SU-DHL-6 (cell line): Measurements from ENCODE around the gene VPS26B.
"Not testable (repeated sequence)": the region's sequence is repeated elsewhere in the genome, so short reads cannot be mapped to it uniquely, and the experiment has no call there.

Source experiments
- H2AFZ ChIP-seq: fragments of 200-600 bp; sonication (generic); 2 replicates; pipeline ENCODE4 v1.6.1; 2014; ENCODE audit warnings: low read depth, mild to moderate bottlenecking, moderate library complexity, mixed read lengths, antibody characterized with exemption, low read length; ENCODE audit not compliant: severe bottlenecking
- H3F3A ChIP-seq: fragments of 200-600 bp; shearing (Covaris generic); 2 replicates; pipeline ENCODE4 v1.6.0; 2016; ENCODE audit warnings: antibody characterized with exemption, mild to moderate bottlenecking; ENCODE audit not compliant: insufficient read depth
- H3K27ac ChIP-seq: fragments of 200-600 bp; sonication (generic); 2 replicates; pipeline ENCODE4 v1.5.1; 2016; ENCODE audit warnings: low read depth, mild to moderate bottlenecking, low read length, moderate library complexity, mixed read lengths
- H3K27me3 ChIP-seq: fragments of 200-600 bp; sonication (generic), shearing (Covaris generic); 2 replicates; pipeline ENCODE4 v1.6.0; 2014; ENCODE audit warnings: mild to moderate bottlenecking, low read length
- H3K36me3 ChIP-seq: fragments of 200-600 bp; sonication (generic); 2 replicates; pipeline ENCODE4 v1.6.1; 2014; ENCODE audit warnings: mild to moderate bottlenecking, low read length, mixed read lengths
- H3K4me2 ChIP-seq: fragments of 300-600, 200-600 bp; shearing (Covaris generic), sonication (generic); 2 replicates; pipeline ENCODE4 v1.6.0; 2014; ENCODE audit warnings: low read length, low read depth, mild to moderate bottlenecking; ENCODE audit not compliant: poor library complexity, severe bottlenecking
- H3K4me3 ChIP-seq: fragments of 200-600 bp; sonication (generic); 2 replicates; pipeline ENCODE4 v1.5.1; 2014; ENCODE audit warnings: antibody characterized with exemption, low read length, mild to moderate bottlenecking, mixed read lengths; ENCODE audit not compliant: insufficient read depth, poor library complexity, severe bottlenecking
- H3K79me2 ChIP-seq: fragments of 200-600 bp; sonication (generic); 2 replicates; pipeline ENCODE4 v1.6.1; 2014; ENCODE audit warnings: mild to moderate bottlenecking, low read length, moderate library complexity; ENCODE audit not compliant: insufficient read depth
- H3K9ac ChIP-seq: fragments of 200-600 bp; sonication (generic); 2 replicates; pipeline ENCODE4 v1.7.0; 2014; ENCODE audit warnings: mild to moderate bottlenecking, low read length
- H3K9me2 ChIP-seq: fragments of 200-600 bp; sonication (generic); replicated peaks from 2 replicates; pipeline ENCODE4 v1.6.1; 2014; ENCODE audit warnings: low read length; ENCODE audit not compliant: insufficient read depth
- H3K9me3 ChIP-seq: fragments of 200-600 bp; sonication (generic); 2 replicates; pipeline ENCODE4 v1.6.1; 2014; ENCODE audit warnings: low read length, mixed read lengths; ENCODE audit not compliant: insufficient read depth
- H4K20me1 ChIP-seq: fragments of 200-600 bp; sonication (generic); 2 replicates; pipeline ENCODE4 v1.6.1; 2014; ENCODE audit warnings: low read depth, mild to moderate bottlenecking, antibody characterized with exemption, low read length, moderate library complexity, mixed read lengths
- EZH2phosphoT487 ChIP-seq: fragments of 200-600 bp; sonication (generic), shearing (Covaris generic); conservative IDR thresholded peaks from 2 replicates; pipeline ENCODE4 v1.6.1; 2018; ENCODE audit warnings: mild to moderate bottlenecking, antibody characterized with exemption, low read length, moderate library complexity, mixed read lengths
- TF ChIP-seq, protein P1 (sequence below): fragments of 200-600 bp; sonication (generic); IDR thresholded peaks from one replicate; pipeline ENCODE4 v1.5.1; 2017; ENCODE audit warnings: antibody characterized with exemption, mild to moderate bottlenecking, low read length, moderate library complexity; ENCODE audit not compliant: insufficient read depth, poor library complexity, severe bottlenecking

Gene VPS26B

DNA sequence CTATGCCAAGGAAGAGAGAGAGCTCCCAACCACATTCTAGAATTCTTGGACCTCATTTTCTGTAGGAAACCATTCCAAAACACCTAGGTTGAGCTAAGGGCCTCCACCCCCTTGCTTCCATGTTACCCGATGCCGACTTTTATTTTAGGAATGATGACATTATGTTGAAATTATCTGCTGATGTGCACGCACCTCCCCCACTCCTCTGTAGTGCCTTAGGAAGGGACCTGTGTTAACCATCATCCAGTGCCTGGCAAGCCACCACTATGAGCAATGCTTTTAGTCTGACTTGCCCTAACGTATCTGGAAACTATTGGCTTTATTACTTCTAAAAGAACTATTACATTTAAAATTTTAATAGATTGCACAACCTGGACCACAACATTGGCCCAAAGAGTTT, 42.8 kb upstream of the VPS26B start:
- no peaks in the 10 kb centered on the region; the same call in 1 of the 2 replicates for H3K36me3 ChIP-seq
- no peaks in the 10 kb centered on the region for H3F3A ChIP-seq

DNA sequence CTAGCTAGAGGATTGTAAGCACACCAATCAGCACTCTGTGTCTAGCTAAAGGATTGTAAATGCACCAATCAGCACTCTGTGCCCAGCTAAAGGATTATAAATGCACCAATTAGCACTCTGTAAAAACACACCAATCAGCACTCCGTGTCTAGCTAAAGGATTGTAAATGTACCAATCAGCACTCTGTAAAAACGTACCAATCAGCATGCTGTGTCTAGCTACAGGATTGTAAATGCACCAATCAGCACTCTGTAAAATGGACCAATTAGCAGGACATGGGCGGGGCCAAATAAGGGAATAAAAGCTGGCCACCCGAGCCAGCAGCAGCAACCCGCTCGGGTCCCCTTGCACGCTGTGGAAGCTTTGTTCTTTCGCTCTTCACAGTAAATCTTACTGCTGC, 36.4 kb upstream of the VPS26B start:
- peaks cover 23% of the 10 kb centered on the region; the same call in 1 of the 2 replicates for H3K36me3 ChIP-seq
- not testable (repeated sequence) for H4K20me1 ChIP-seq, H3K9ac ChIP-seq, H3K27me3 ChIP-seq, H2AFZ ChIP-seq, H3K4me3 ChIP-seq, H3K27ac ChIP-seq, H3F3A ChIP-seq, H3K9me2 ChIP-seq, H3K79me2 ChIP-seq, H3K9me3 ChIP-seq, H3K4me2 ChIP-seq

More for the DNA sequence above, 42.8 kb upstream of the VPS26B start:
- Histone ChIP-seq H3K4me3 (no peak overlapping the region), H3K9me2 (no peaks in the 10 kb centered on the region), H3K9me3 (no peaks in the 10 kb centered on the region), H3K27ac (no peak overlapping the region), H3K4me2 (no peak overlapping the region), H3K27me3 (no peaks in the 10 kb centered on the region), H4K20me1 (no peaks in the 10 kb centered on the region), H3K9ac (no peak overlapping the region), H3K79me2 (no peaks in the 10 kb centered on the region), H2AFZ (no peak overlapping the region)
- TF ChIP-seq, protein P1, sequence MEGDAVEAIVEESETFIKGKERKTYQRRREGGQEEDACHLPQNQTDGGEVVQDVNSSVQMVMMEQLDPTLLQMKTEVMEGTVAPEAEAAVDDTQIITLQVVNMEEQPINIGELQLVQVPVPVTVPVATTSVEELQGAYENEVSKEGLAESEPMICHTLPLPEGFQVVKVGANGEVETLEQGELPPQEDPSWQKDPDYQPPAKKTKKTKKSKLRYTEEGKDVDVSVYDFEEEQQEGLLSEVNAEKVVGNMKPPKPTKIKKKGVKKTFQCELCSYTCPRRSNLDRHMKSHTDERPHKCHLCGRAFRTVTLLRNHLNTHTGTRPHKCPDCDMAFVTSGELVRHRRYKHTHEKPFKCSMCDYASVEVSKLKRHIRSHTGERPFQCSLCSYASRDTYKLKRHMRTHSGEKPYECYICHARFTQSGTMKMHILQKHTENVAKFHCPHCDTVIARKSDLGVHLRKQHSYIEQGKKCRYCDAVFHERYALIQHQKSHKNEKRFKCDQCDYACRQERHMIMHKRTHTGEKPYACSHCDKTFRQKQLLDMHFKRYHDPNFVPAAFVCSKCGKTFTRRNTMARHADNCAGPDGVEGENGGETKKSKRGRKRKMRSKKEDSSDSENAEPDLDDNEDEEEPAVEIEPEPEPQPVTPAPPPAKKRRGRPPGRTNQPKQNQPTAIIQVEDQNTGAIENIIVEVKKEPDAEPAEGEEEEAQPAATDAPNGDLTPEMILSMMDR: no peak
- TF ChIP-seq EZH2phosphoT487: no peak

- Histone ChIP-seq H3K79me2 (no peaks in the 10 kb centered on the region), H3K4me2 (no peak overlapping the region), H3K4me3 (no peak overlapping the region), H3K27me3 (no peaks in the 10 kb centered on the region), H3K9me2 (no peaks in the 10 kb centered on the region), H4K20me1 (no peaks in the 10 kb centered on the region), H2AFZ (no peak overlapping the region), H3K27ac (no peak overlapping the region), H3K36me3 (peaks cover 4% of the 10 kb centered on the region; the same call in 1 of the 2 replicates), H3F3A (no peaks in the 10 kb centered on the region), H3K9ac (no peak overlapping the region), H3K9me3 (no peaks in the 10 kb centered on the region)
- TF ChIP-seq EZH2phosphoT487: no peak
- TF ChIP-seq, protein P1: no peak
Observed at GRCh38 chr11:134196756-134197155, 27.7 kb upstream of the VPS26B start.

DNA sequence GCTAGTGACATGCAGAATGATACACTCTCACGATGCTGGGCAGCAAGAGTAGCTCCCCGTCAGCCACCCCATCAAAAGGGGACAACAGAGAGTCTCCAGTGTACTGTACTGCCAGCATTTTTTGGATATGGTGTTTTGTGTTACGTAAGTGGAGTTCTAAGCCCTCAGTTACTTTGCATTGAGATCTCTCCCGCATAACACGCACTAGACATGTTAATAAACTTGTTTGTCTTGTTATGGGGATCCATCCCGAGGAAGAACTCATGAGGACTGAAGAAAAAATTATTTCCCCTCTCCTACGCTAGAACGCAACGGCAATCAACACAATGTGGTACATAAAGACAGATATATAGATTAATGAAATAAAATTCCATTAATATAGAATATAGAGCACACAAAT, 24.9 kb upstream of the VPS26B start:
- H2AFZ ChIP-seq: no peak overlapping the region
- no peak overlapping the region for H3K4me3 ChIP-seq
- no peaks in the 10 kb centered on the region for H3K27me3 ChIP-seq
- TF ChIP-seq EZH2phosphoT487: no peak
- TF ChIP-seq, protein P1: no peak
- no peaks in the 10 kb centered on the region for H3K79me2 ChIP-seq
- H3F3A ChIP-seq: no peaks in the 10 kb centered on the region
- no peak overlapping the region for H3K27ac ChIP-seq
- H3K9me3 ChIP-seq: no peaks in the 10 kb centered on the region
- H4K20me1 ChIP-seq: no peaks in the 10 kb centered on the region
- no peak overlapping the region for H3K4me2 ChIP-seq
- 0 out of 2 replicates have a peak, but pooled peaks cover 3% of the 10 kb centered on the region for H3K36me3 ChIP-seq
- H3K9ac ChIP-seq: no peak overlapping the region
- H3K9me2 ChIP-seq: no peaks in the 10 kb centered on the region
